ENCODE measurements around the gene DMWD.

- no peak for TF ChIP-seq REST (IDR thresholded peaks at IDR 0.05; ENCODE audit: low read depth, low read length)
- no peak for TF ChIP-seq GATA2 (CRISPR knock-in tag; IDR thresholded peaks at IDR 0.05)
- no peak for TF ChIP-seq CTCF (IDR thresholded peaks at IDR 0.05)
- TF ChIP-seq YY1 (IDR thresholded peaks at IDR 0.05; ENCODE audit: low read depth), result no peak
- TF ChIP-seq FOSL2 (IDR thresholded peaks at IDR 0.05; ENCODE audit: borderline replicate concordance, low read depth), result no peak
- TF ChIP-seq EP300 (IDR thresholded peaks at IDR 0.05; ENCODE audit: borderline replicate concordance in 1 of 2, low read depth in 1 of 2, low read length in 1 of 2), result no peak
- no peak for TF ChIP-seq USF2 (IDR thresholded peaks at IDR 0.05; ENCODE audit: borderline replicate concordance, low read depth, low read length)
- TF ChIP-seq TEAD4 (IDR thresholded peaks at IDR 0.05; ENCODE audit: borderline replicate concordance, insufficient read depth), result no peak
- no peak for TF ChIP-seq PBX3 (IDR thresholded peaks at IDR 0.05)
- TF ChIP-seq POLR2AphosphoS5 (IDR thresholded peaks at IDR 0.05; ENCODE audit: low read depth, low read length), result no peak
- TF ChIP-seq MAX (IDR thresholded peaks at IDR 0.05; ENCODE audit: low read depth), result no peak
These were observed 19.7 kb upstream of the DMWD start for GRCh38 chr19:45812297-45812696.

All from SK-N-SH (cell line).